A549 treated with GW870086 at 1 μM for 4 hours (cell line): Measurements from ENCODE around the gene SLC6A9. TPM values are rescaled to one million over a fixed set of nuclear protein-coding genes. Genes with fewer than 3 reads are reported as not detected.

Experiments
- total RNA-seq: library from RNA; stranded (reverse); fragments of 200-300 nt; extraction: Qiagen RNA extraction; gene quantifications from 5 replicates; pipeline ENCODE4 v1.2.3, GENCODE V29; 2022; ENCODE audit warnings: low read depth

SLC6A9 gene
- total RNA-seq = 12.2 to 17.9 TPM (median 15.7 TPM) in 5 replicates

GRCh38 chr1:44031252-44032169 is at the start of gene SLC6A9:
SLC6A9 (minus strand) TSS chr1:44031462; CDS start chr1:44024277, 7,185 bp downstream.

GRCh38 chr1:43991476-43992231 is 39.6 kb downstream of the SLC6A9 start, which contains the start of gene CCDC24:
CCDC24 (plus strand) TSS chr1:43991599; CDS start chr1:43991879, 280 bp downstream.

GRCh38 chr1:43978551-43979260 is 52.6 kb downstream of the SLC6A9 start, which contains the start of gene B4GALT2:
B4GALT2 (plus strand) TSS chr1:43979210; CDS start chr1:43981161, 1,951 bp downstream.

GRCh38 chr1:43974443-43975248 is 56.6 kb downstream of the SLC6A9 start, which contains the start of gene ATP6V0B:
ATP6V0B (plus strand) TSS chr1:43974960; CDS start chr1:43975041, 81 bp downstream.

DNA sequence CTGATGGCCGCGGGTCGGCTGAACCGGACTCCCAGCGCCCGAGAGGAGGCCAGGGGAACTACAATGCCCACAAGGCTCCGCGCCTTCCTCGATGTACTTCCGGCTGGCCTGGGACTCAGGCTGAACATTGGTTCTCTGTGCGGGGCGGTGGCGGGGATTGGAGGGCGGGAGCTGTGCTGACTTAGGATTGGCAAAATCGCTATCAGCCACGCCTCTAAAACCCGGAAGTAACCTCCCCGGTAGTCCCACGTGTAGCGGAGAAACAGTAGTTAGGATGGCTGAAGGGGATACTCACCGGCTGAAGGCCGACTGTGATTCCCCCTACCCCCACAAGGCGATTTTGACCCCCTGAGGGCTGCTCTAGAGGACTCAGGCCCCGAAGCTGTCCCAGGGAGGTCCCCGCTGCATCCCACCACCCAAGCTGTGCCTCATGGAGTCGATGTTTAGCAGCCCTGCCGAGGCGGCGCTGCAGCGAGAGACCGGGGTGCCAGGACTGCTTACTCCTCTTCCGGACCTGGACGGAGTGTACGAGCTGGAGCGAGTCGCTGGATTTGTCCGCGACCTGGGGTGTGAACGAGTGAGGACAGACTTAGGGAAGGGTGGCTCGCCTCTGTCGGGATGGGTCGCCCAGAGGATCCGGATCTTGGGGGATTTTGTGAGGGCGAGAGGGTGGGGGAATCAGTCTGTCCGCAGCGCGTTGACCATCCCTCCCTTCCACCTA is 61.4 kb downstream of the SLC6A9 start, which contains the start of gene DPH2:
DPH2 (plus strand) TSS at position 265 of the 721 bp plus-strand sequence; CDS start at position 431, 166 bp downstream.

Other genes with a start within 250 kb of the SLC6A9 start
- gene ARTN, start 97.7 kb downstream of the SLC6A9 start, total RNA-seq = 0.09 to 0.32 TPM (median 0.18 TPM) in 5 replicates
- 10.5 to 16.0 TPM (median 15.1 TPM) in 5 replicates for gene IPO13, start 84.5 kb downstream of the SLC6A9 start, total RNA-seq
- gene DPH2, start 61.5 kb downstream of the SLC6A9 start, total RNA-seq = 34.7 to 38.6 TPM (median 37.1 TPM) in 5 replicates
- 106 to 172 TPM (median 147 TPM) in 5 replicates for gene ATP6V0B, start 56.5 kb downstream of the SLC6A9 start, total RNA-seq
- gene B4GALT2, start 52.3 kb downstream of the SLC6A9 start, total RNA-seq = 48.8 to 72.3 TPM (median 68.3 TPM) in 5 replicates
- gene CCDC24, start 39.9 kb downstream of the SLC6A9 start, total RNA-seq = 7.0 to 9.5 TPM (median 7.9 TPM) in 5 replicates
- gene KLF17, start 87.4 kb upstream of the SLC6A9 start, total RNA-seq = 0.57 to 0.67 TPM (median 0.63 TPM) in 5 replicates
- gene KLF18, start 110.2 kb upstream of the SLC6A9 start, total RNA-seq = not detected in 5 replicates
- 20.5 to 22.6 TPM (median 21.8 TPM) in 5 replicates for gene DMAP1, start 182.0 kb upstream of the SLC6A9 start, total RNA-seq